Stimulated activated CD8-positive, alpha-beta memory T cell treated with anti-CD3 and anti-CD28 coated beads, Interleukin-7, amount 100 ng/mL, for 4 hours (primary cell): ENCODE data around the gene MRPS11.
"Not testable (repeated sequence)": the region's sequence is repeated elsewhere in the genome, so short reads cannot be mapped to it uniquely, and the experiment has no call there.

ENCODE experiments used
- DNase-seq, 2 donors: peaks; one replicate each; pipeline ENCODE4 v3.0.0-alpha.2; 2020; ENCODE audit warnings: low read depth in 2 of 2

The MRPS11 gene

GRCh38 chr15:88490036-88490435 is 22.5 kb downstream of the MRPS11 start:
- DNase-seq = no peak

- DNase-seq = no peak
Measured at GRCh38 chr15:88491158-88491557, 23.6 kb downstream of the MRPS11 start.

- DNase-seq = no peak
Measured at GRCh38 chr15:88493844-88494243, 26.3 kb downstream of the MRPS11 start.

- DNase-seq = no peak
Measured at GRCh38 chr15:88497109-88497765, 29.7 kb downstream of the MRPS11 start.

- no peak for DNase-seq
Measured at GRCh38 chr15:88498996-88499395, 31.5 kb downstream of the MRPS11 start.

- DNase-seq = no peak
Measured at GRCh38 chr15:88504445-88504844, 36.9 kb downstream of the MRPS11 start.

GRCh38 chr15:88505721-88506120 is 38.2 kb downstream of the MRPS11 start:
- no peak for DNase-seq

GRCh38 chr15:88506628-88507027 is 39.1 kb downstream of the MRPS11 start:
- no peak for DNase-seq

GRCh38 chr15:88509321-88509720 is 41.8 kb downstream of the MRPS11 start:
- DNase-seq = no peak

GRCh38 chr15:88509964-88510363 is 42.5 kb downstream of the MRPS11 start:
- DNase-seq = no peak

GRCh38 chr15:88511161-88511560 is 43.7 kb downstream of the MRPS11 start:
- DNase-seq = no peak

- DNase-seq = no peak
Measured at GRCh38 chr15:88512078-88512477, 44.6 kb downstream of the MRPS11 start.

- no peak for DNase-seq
Measured at GRCh38 chr15:88512601-88513000, 45.1 kb downstream of the MRPS11 start.

- DNase-seq = no peak
Measured at GRCh38 chr15:88513195-88513594, 45.7 kb downstream of the MRPS11 start.

- DNase-seq = no peak
Measured at GRCh38 chr15:88518903-88519302, 51.4 kb downstream of the MRPS11 start.

GRCh38 chr15:88524094-88524493 is 56.6 kb downstream of the MRPS11 start:
- DNase-seq = not testable (repeated sequence)

GRCh38 chr15:88525418-88525817 is 57.9 kb downstream of the MRPS11 start:
- DNase-seq = no peak

GRCh38 chr15:88526247-88526879 is 58.9 kb downstream of the MRPS11 start:
- no peak for DNase-seq

- no peak for DNase-seq
Measured at GRCh38 chr15:88529021-88529630, 61.6 kb downstream of the MRPS11 start.
